GM12891 (cell line): ENCODE data around the gene ECHS1.

Source experiments
- POLR2A ChIP-seq: IDR thresholded peaks from 2 replicates; pipeline ENCODE4 v1.6.1; 2011; ENCODE audit warnings: low read depth, low read length, control low read depth
- POLR2AphosphoS5 ChIP-seq: IDR thresholded peaks from 2 replicates; pipeline ENCODE4 v1.6.1; 2011; ENCODE audit warnings: low read depth, low read length, control low read depth
- SPI1 ChIP-seq: IDR thresholded peaks from 2 replicates; pipeline ENCODE4 v1.6.1; 2011; ENCODE audit warnings: low read depth, low read length, control low read depth
- TAF1 ChIP-seq: IDR thresholded peaks from 2 replicates; pipeline ENCODE4 v1.6.1; 2011; ENCODE audit warnings: low read depth, low read length, control low read depth

GRCh38 chr10:133336118-133336576 lies 37.0 kb downstream of the ECHS1 start:
- TF ChIP-seq POLR2AphosphoS5 (no peak), POLR2A (no peak), TAF1 (no peak), SPI1 (no peak)
